ENCODE data around the gene CDCA8. TPM values are rescaled to one million over a fixed set of nuclear protein-coding genes. Genes with fewer than 3 reads are reported as not detected.

Gene CDCA8
- total and polyA plus RNA-seq, 8 donors, result 3.4 to 32.6 (median 14.4) TPM

DNA sequence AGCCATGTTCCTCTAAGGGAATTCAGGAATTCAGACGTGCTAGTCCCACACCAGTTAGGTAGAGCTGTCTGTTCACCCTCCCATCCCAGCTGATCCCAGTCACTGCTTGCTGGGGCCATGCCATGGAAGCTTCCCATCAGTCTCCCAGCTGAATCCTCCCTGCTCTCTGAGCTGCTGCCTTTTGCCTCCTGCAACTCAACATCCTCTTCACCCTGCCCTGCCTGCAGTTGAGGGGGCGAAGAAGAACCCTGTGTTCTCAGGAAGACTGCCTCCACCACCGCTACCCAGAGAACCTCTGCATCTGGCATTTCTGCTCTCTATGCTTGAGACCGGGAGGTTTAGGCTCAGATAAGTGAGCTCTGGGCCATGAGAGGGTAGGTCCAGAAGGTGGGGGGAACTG lies 16.2 kb downstream of the CDCA8 start:
- no peak overlapping the region for H3K4me3 ChIP-seq
- H3K27me3 ChIP-seq, result no peaks in the 10 kb centered on the region
- intact Hi-C loops (cut with DNase I), result no loop called here
- H3K36me3 ChIP-seq, result peaks cover 0 to 74% of the 10 kb centered on the region in 2 donors
- DNase-seq (no peak), ATAC-seq (no peak)
- no peaks in the 10 kb centered on the region for H3K4me1 ChIP-seq
- TF ChIP-seq, protein P1, sequence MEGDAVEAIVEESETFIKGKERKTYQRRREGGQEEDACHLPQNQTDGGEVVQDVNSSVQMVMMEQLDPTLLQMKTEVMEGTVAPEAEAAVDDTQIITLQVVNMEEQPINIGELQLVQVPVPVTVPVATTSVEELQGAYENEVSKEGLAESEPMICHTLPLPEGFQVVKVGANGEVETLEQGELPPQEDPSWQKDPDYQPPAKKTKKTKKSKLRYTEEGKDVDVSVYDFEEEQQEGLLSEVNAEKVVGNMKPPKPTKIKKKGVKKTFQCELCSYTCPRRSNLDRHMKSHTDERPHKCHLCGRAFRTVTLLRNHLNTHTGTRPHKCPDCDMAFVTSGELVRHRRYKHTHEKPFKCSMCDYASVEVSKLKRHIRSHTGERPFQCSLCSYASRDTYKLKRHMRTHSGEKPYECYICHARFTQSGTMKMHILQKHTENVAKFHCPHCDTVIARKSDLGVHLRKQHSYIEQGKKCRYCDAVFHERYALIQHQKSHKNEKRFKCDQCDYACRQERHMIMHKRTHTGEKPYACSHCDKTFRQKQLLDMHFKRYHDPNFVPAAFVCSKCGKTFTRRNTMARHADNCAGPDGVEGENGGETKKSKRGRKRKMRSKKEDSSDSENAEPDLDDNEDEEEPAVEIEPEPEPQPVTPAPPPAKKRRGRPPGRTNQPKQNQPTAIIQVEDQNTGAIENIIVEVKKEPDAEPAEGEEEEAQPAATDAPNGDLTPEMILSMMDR (IDR thresholded peaks at IDR 0.05), result no peak
- H3K27ac ChIP-seq, result no peak overlapping the region
- H3K9me3 ChIP-seq, result no peaks in the 10 kb centered on the region

GRCh38 chr1:37714226-37714625 lies 21.9 kb downstream of the CDCA8 start:
- TF ChIP-seq, protein P1 (IDR thresholded peaks at IDR 0.05), result no peak
- H3K4me1 ChIP-seq, result no peaks in the 10 kb centered on the region
- ATAC-seq (no peak), DNase-seq (no peak)
- H3K27ac ChIP-seq, result no peak overlapping the region
- H3K27me3 ChIP-seq, result no peaks in the 10 kb centered on the region
- no peak overlapping the region for H3K4me3 ChIP-seq
- intact Hi-C loops (cut with DNase I), result no loop called here
- H3K36me3 ChIP-seq, result peaks cover 0 to 18% of the 10 kb centered on the region in 2 donors
- H3K9me3 ChIP-seq, result no peaks in the 10 kb centered on the region

DNA sequence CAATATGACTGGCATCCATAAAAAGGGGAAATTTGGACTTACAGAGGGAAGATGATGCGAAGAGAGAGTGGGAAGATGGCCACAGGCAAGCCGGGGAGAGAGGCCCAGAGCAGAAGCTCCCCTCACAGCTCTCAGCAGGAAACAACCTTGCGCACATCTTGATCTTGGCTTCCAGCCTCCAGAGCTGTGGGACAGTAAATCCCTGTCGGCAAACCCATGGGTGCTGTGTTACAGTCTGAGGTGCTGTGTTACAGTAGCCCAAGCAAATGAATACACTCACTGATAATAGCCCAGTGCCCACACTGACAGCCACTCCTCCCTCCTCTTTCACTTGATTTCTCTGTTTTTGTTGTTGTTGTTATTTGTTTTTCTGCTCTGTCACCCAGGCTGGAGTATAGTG lies 22.4 kb downstream of the CDCA8 start:
- no peaks in the 10 kb centered on the region for H3K9me3 ChIP-seq
- intact Hi-C loops (cut with DNase I), result no loop called here
- H3K4me3 ChIP-seq, result no peak overlapping the region
- H3K36me3 ChIP-seq, result peaks cover 0 to 14% of the 10 kb centered on the region in 2 donors
- TF ChIP-seq, protein P1 (IDR thresholded peaks at IDR 0.05), result no peak
- ATAC-seq, result no peak
- H3K4me1 ChIP-seq, result no peaks in the 10 kb centered on the region
- H3K27ac ChIP-seq, result no peak overlapping the region
- H3K27me3 ChIP-seq, result no peaks in the 10 kb centered on the region
- DNase-seq, result no peak

DNA sequence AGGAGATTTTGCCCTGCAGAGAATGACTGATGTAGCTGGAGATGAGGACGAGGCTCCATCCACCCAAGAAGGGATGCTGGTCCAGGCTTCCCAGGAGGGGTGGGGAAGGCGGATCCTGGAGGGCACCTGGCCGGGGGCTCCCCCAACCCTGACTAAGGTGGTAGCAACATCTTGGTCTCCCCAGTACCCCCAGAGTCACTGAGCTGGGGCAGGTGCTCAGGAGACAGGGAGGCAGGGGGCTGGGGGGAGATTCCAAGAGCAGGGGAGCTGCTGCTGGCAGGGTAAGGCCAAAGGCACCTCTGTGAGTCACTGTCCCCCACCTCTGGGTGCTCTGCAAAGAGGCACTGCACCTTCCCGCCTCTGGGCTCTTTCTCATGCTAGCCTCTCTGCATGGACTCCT lies 24.0 kb downstream of the CDCA8 start:
- Histone ChIP-seq H3K9me3 (no peaks in the 10 kb centered on the region), H3K36me3 (no peaks in the 10 kb centered on the region), H3K4me1 (no peaks in the 10 kb centered on the region), H3K27ac (no peak overlapping the region), H3K4me3 (no peak overlapping the region), H3K27me3 (peaks cover 0 to 8% of the 10 kb centered on the region in 2 donors)
- ATAC-seq (no peak), DNase-seq (no peak)
- TF ChIP-seq, protein P1 (IDR thresholded peaks at IDR 0.05), result no peak
- intact Hi-C loops (cut with DNase I), result no loop called here

DNA sequence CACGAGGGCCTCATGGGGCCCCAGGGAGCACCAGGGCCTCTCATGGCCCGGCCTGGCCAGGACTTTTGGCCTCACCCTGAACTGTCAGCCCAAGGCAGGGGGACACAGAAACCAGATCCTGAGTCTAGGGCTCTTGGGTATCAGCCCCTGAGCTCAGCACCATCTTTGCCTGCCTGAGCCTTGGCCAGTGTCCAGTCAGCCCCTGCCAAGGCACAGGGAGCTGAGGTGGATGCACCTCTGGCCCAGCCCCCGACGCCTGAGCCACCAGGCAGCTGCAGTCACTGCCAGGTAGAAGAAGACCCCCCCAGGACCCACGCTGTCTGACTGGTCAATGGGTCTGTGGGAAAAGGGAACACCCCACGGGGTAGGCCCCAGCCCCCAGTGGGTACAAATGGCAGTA lies 25.3 kb downstream of the CDCA8 start:
- Histone ChIP-seq H3K9me3 (no peaks in the 10 kb centered on the region), H3K27ac (no peak overlapping the region), H3K27me3 (peaks cover 0 to 8% of the 10 kb centered on the region in 2 donors), H3K4me1 (no peaks in the 10 kb centered on the region), H3K4me3 (no peak overlapping the region), H3K36me3 (no peaks in the 10 kb centered on the region)
- no peak for DNase-seq
- no peak for ATAC-seq
- TF ChIP-seq, protein P1 (IDR thresholded peaks at IDR 0.05), result no peak
- intact Hi-C loops (cut with DNase I), result no loop called here

Data from left lung (tissue), 10 donors.